ENCODE results near the gene KIF5C. TPM values are rescaled to one million over a fixed set of nuclear protein-coding genes. Genes with fewer than 3 reads are reported as not detected.

The KIF5C gene
- total RNA-seq, 6 donors from 2014 or later = 0.44 to 1.6 (median 0.85) TPM

GRCh38 chr2:148865512-148865911, 9.5 kb upstream of the KIF5C start:
- no peaks in the 10 kb centered on the region for H3K4me1 ChIP-seq
- ATAC-seq (ENCODE audit: low FRiP score in 2 of 2) = no peak
- no peak overlapping the region for H3K27ac ChIP-seq
- no peak for TF ChIP-seq POLR2AphosphoS5 (IDR thresholded peaks at IDR 0.05)
- no peak for TF ChIP-seq CTCF (IDR thresholded peaks at IDR 0.05)
- no peak for TF ChIP-seq POLR2A (IDR thresholded peaks at IDR 0.05)
- no peak for TF ChIP-seq EP300 (IDR thresholded peaks at IDR 0.05)
- no peaks in the 10 kb centered on the region for H3K27me3 ChIP-seq
- no peak for DNase-seq
- H3K36me3 ChIP-seq = no peaks in the 10 kb centered on the region
- H3K4me3 ChIP-seq = no peak overlapping the region
- WGBS, 2 donors = 86 to 88% methylated on average over 5 of the region's 5 CpGs
- H3K9me3 ChIP-seq = no peaks in the 10 kb centered on the region

GRCh38 chr2:148866091-148866490, 8.9 kb upstream of the KIF5C start:
- TF ChIP-seq POLR2A (IDR thresholded peaks at IDR 0.05) = no peak
- no peak for DNase-seq
- H3K27me3 ChIP-seq = no peaks in the 10 kb centered on the region
- ATAC-seq (ENCODE audit: low FRiP score in 2 of 2) = no peak
- H3K4me3 ChIP-seq = no peak overlapping the region
- no peaks in the 10 kb centered on the region for H3K4me1 ChIP-seq
- WGBS, 2 donors = 72 to 79% methylated on average over 4 of the region's 4 CpGs
- H3K9me3 ChIP-seq = no peaks in the 10 kb centered on the region
- no peak overlapping the region for H3K27ac ChIP-seq
- no peaks in the 10 kb centered on the region for H3K36me3 ChIP-seq

DNA sequence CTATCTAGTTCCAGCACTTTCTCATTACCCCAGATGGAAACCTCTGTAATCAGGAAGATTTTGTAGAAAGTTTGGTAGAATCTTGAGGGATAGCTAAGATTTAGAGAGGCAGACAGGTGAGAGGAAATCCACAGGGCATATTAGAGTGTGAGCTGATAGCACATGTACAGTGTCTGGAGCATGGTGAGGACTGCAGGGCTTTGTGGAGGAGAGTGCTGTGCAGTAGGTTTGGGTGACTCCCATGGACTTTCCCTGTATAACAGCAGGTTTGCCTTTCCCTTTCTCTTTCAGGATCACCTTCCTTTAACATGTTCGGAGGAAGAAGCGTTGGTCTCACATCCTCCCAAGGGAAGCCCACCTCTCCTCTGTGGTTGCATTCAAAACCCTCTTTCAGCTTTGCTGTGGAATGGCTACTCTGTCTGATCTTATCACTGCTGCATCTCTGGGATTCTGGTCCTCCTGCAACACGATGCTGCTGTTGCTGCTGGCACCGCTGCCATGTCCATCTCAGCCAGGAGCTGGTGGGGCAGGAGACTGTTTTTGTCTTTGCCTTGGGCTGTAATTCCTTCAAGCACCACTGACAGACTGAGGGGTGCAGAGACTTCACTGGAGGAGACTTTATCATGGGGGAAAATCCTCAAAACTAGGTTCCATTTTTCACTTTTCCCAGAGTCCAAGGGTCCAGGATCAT, 7.8 kb upstream of the KIF5C start:
- no peaks in the 10 kb centered on the region for H3K9me3 ChIP-seq
- no peaks in the 10 kb centered on the region for H3K36me3 ChIP-seq
- ATAC-seq (ENCODE audit: low FRiP score in 2 of 2) (peak in 1 of 2 donors; percentile 43), DNase-seq (peak in 1 of 2 donors; percentile 14)
- no peak overlapping the region for H3K4me3 ChIP-seq
- H3K27ac ChIP-seq = no peak overlapping the region
- H3K4me1 ChIP-seq = no peaks in the 10 kb centered on the region
- no peaks in the 10 kb centered on the region for H3K27me3 ChIP-seq
- no peak for TF ChIP-seq EP300 (IDR thresholded peaks at IDR 0.05)
- TF ChIP-seq CTCF (IDR thresholded peaks at IDR 0.05) = no peak
- TF ChIP-seq POLR2A (IDR thresholded peaks at IDR 0.05) = no peak
- WGBS, 2 donors = 80 to 82% methylated on average over 4 of the region's 4 CpGs

DNA sequence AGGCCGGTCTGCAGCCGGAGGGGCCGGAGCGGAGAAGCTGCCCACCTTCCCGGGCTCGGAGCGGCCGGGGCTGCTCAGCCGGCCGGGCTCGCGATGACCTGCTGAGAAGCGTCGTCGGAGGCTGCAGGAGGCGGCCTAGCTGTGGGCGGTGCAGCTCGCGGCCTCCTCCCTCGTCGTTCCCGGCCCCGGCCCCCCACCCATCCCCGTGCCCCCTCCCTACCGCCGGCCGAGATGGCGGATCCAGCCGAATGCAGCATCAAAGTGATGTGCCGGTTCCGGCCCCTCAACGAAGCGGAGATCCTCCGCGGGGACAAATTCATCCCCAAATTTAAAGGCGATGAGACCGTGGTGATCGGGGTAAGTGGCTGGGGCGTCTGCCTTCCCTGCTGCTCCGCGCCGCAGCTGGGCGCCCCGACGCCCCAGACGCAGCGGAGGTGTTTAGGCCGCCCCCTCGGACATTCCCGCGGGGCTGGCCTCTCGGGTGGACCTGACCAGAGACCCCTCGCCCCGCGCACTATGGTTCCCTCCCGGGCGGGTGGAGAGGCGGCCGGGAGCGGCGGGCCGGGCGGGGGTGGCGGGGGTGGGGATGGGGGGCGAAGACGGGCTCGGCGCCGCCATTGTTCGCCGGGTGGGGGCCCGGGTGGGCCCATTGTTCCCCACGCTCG, 492 bp downstream of the KIF5C start:
- ATAC-seq (ENCODE audit: low FRiP score in 2 of 2) (peak in 1 of 2 donors; percentile 25), DNase-seq (peak in 1 of 2 donors; percentile 69)
- peak overlapping the region in 3 of 4 donors; percentile 41 to 53 (median 48) for H3K4me3 ChIP-seq

More for the DNA sequence above, 492 bp downstream of the KIF5C start:
- Histone ChIP-seq H3K4me1 (peaks cover 20 to 25% (median 22%) of the 10 kb centered on the region in 4 donors), H3K27ac (no peak overlapping the region), H3K9me3 (peaks cover 0 to 6% (median 2%) of the 10 kb centered on the region in 4 donors), H3K36me3 (no peaks in the 10 kb centered on the region), H3K27me3 (peaks cover 0 to 30% (median 15%) of the 10 kb centered on the region in 4 donors)
- TF ChIP-seq POLR2A (IDR thresholded peaks at IDR 0.05) = no peak
- TF ChIP-seq CTCF (IDR thresholded peaks at IDR 0.05) = no peak
- TF ChIP-seq POLR2AphosphoS5 (IDR thresholded peaks at IDR 0.05) = no peak
- TF ChIP-seq EP300 (IDR thresholded peaks at IDR 0.05) = no peak
- 0 to 1% methylated on average over 10 to 22 of the region's 74 CpGs for WGBS, 2 donors
